HG02610 (cell line): ENCODE results near the gene HTR1B.

Experiments used
- ATAC-seq: cut with Tn5 transposase; IDR thresholded peaks from one replicate; pipeline ENCODE4 v1.9.1; 2021; ENCODE audit warnings: mild to moderate bottlenecking, moderate library complexity; ENCODE audit not compliant: unreplicated experiment

Gene HTR1B

DNA sequence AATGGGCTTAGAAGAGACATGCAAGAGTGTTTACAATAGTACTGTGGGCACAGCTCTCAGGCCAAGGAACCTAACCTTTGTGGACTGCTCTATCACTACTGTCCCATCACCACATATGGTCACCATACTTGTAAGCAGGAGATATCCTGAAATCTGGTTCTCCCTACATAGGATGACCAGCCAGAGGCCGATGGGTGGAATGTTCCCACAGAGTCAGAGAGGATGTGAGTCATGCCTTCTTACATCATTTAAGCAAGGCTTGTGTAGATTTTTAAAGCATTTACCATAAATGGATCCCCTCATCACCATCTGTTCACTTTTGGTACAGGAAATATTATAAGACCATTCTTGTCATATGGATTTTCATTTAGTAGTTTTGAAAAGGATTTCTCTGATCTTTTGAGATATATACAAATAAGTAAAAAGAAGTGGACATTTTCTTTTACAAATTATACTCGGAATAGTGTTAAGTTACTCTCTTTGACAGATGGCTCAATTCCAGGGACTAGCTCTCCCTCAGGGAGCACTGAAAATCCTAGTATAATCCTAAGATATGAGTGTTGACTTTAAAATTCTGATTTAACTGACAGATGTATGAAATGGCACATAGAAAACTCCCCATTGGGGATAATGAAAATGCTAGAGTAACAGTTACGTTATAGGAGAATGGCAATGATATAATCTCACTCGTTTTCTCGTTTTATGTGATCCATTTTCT, 6.6 kb downstream of the HTR1B start:
- ATAC-seq = no peak

DNA sequence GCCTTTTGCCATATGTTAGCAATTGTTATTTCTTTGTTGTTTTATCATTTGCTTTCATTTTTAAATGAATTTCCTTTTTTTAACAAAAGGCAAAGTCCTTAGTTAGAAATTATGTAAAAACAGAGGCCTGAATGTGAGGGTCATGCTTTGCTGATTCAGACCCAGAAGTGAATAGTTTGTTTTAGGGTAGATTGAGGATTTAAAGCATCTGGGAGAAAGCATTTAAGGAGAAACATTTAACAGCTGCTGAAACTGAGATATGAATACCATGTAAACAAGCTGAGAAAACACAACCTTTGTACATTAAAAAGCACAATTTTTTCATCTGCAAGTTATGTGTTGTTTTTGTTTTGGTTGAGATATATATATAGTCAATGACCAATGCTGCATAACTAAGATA, 8.0 kb downstream of the HTR1B start:
- ATAC-seq = no peak

DNA sequence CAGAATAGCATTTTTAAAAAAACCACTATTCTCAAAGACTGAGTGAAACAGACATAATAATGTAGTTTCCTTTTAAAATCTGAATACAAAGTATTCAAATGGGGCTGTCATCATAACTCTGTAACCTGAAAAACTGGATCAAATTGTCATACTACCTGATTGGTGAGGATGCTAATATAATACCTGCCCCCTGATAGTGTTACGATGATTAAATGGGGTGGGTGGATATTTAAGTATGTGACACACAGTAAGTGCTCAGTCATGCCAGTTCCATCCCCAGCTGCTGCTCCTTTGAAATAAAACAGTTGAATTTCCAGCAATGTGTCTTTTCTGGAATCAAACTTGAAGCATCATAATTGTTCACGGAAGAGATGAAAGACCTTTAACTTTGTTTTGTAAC, 8.9 kb downstream of the HTR1B start:
- no peak for ATAC-seq

DNA sequence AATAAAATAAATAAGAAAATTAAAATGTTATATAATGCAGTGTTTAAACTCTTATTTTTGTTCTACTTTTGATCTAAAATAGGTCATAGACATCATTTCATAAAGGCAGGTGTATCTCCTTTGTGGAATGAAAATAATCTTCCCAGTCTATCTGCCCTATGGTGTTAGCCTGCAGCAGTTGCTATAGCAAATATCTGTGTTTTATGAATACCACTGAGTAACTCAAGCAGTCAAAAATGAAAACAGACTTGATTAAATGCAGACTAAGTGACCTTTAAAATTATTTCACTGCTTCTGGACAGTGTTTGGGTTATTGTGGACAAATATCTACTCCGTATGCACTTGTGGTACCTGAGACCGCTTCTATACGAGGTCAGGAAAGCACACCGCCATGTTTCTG, 11.8 kb downstream of the HTR1B start:
- no peak for ATAC-seq

DNA sequence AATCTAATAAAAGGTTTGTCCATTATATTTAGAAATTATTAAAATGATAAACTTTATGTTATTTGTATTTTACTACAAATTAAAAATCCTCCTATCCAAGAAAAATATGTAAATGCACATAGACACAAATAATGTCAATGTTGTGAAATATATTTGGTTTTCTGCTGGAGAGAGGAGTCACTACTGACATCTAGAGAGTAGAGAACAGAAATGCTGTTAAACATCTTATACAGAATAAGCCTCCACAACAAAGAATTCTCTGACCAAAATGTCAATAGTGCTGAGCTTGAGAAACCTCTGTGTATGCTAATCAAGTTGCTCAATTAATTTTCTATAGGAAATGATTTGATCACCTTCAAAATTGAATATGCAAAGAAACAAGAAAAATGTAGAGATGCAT, 12.4 kb downstream of the HTR1B start:
- ATAC-seq = no peak

DNA sequence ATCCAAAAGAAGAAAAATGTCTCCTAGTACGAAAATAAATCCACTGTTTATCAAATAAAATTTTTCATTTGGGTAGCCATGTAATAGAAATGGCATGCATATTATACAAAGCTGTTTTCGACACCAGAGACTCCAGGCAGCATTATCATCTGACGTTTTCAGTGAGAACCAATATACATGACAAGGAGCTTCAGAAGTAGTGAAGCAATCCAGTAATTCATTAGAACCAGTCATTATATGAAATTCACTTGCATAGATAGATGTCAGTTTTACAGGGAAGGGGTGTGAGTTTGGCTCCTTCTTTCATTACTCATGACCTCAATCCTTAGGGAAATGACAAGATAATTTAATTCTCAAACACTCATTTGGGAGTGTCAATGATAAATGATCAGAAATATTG, 14.7 kb downstream of the HTR1B start:
- ATAC-seq = no peak

DNA sequence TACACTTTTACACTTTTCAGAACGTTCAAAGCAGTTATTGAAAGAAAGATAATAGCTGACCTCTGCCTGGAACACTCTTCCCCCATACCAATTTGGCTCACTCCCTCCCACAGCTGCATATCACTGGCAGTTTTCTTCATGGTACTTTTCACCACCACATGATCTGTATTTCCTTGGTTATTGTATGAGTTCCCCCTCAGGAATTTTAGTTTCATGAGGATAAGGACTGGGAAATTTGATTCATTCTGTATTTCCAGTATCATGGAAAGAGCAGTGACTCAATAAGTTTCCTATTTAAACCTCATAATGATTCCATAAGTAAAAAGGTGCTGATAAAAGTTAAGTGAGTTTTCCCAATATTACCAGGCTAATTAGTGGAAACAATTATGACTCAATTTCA, 16.0 kb downstream of the HTR1B start:
- no peak for ATAC-seq

DNA sequence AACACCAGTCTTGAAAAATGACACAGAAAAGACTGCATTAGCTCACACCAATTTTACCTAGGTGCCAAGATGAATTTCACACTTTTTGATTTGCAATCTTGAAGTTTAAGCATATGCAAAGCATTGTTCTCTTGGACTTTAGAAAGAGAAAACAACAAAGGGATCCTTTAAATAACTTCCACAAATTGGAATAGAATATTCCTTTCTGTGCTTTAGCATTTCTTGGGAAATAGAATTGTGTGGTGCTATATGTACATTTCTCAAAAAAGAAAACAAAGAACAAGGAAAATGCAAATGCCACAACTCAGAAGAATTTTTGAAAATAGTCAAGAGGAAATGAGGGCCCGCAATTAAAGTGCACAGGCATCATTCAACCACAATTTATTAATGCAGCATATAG, 17.0 kb downstream of the HTR1B start:
- no peak for ATAC-seq

DNA sequence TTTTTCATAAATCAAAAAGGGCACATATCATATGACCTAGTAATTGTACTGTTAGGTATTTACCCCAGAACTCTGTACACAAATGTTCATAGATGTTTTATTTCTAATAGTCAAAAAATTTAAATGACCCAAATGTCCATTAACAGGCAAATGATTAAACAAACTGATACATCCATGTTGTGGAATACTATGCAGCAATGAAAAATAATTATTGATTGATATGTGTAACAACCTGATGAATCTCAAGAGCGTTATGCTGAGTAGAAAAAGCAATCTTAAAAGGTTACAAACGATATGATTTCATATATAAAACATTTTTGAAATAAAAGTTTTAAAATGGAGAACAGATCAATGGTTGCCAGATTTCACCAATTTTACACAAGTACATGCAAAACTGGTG, 18.1 kb downstream of the HTR1B start:
- ATAC-seq = no peak

DNA sequence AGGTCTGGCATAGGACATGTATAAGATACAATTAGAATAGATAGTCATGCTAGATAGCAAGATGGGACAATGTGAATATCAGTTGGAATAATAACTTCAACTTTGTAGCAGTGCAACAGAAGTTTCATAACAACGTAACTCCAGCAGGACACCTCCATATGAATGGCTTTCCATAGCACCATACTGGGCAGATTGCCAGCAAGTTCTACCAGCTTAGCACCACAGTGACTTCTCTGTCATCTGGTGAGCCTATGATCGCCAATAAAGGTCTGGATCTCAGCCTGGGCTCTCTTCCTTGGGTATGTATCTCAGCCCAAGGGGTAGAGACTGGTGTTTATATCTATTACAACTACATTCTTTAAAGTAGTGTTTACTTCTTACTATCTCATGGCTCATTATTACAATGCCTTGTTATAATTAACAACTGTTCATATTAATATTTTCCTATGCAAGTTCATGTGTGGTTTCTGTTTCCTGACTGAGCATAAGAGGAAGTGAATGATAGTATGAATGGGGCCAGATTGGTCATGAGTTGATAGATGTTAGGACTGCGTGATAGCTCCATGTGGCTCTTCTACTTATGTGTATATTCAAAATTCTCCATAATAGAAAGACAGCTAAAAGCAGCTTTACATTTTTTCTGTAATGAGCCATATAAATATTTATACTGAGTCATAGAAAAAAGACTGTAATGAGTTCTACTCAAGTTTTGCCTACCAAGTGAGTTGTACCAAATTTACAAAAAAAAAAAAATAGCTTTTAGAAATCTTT, 22.9 kb downstream of the HTR1B start:
- no peak for ATAC-seq

DNA sequence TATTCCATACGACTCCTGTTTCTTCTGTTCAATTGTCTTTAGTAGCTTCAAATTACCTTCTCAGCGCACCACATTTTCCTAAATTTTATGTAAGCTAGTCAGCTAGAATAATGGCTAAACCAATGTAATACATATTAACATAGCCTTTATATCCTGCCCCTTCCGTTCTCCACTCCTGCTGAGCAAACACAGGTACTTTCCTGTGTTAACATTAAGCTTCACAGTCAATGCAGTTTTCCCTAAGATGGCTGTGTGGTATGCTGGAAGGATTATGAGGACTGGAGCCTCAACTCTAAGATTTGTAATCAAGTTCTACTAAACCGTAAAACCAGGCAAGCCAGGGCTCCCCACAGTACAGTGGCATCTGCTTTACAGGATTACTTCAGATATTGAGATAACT, 29.4 kb downstream of the HTR1B start:
- ATAC-seq = no peak

DNA sequence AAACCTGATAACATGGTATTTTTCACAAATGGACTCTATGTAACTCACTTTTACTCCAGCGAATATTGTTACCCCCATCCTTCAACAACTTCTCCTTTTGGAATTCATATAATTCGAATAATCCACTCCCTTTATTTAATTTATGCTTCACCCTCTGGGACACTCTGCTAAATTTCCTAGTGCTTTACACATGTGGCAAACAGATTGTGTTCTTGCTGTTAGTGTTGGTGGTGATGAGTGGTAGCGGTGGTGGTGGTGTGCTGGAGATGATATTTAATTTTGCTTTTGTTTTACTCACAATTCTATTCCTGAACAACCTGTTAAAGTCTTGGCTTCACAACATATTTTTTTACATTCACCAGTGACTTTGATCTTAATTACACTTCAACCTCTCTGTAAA, 32.8 kb downstream of the HTR1B start:
- ATAC-seq = no peak

DNA sequence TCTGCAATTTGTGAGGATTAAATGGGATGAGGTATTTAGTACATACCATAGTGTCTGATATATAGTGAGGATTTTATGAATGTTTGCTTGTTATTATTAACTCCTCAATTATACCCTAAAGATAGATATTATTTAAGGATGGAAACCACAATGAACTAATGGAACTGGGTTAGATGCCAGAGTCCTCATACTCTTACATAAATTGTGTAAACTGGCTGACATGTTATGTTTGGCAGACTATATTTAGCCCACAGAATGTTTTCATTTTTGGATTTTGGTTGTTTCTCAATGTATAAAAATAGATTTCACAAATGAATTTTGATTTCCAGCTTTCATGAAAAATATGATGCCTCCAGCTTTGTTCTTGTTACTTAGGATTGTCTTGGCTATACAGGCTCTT, 37.6 kb downstream of the HTR1B start:
- ATAC-seq = no peak

DNA sequence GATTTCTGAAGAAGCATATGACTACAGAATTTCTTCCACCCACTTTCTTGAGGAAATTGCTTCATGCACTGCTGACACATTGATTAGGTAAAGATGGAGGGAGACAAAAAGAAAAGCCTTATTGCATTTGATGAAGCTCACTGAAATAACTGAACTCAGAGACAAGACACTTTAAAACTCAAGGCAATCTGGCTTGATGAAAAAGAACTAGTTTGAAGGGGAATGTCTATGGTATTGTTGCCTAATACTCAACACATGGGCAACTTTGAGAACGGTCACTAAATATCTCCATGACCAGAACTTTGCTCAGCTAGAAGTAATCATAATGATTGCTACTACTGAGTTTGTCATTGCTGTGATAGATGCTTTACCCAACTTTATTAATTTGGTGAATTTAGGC, 38.1 kb downstream of the HTR1B start:
- ATAC-seq = no peak

DNA sequence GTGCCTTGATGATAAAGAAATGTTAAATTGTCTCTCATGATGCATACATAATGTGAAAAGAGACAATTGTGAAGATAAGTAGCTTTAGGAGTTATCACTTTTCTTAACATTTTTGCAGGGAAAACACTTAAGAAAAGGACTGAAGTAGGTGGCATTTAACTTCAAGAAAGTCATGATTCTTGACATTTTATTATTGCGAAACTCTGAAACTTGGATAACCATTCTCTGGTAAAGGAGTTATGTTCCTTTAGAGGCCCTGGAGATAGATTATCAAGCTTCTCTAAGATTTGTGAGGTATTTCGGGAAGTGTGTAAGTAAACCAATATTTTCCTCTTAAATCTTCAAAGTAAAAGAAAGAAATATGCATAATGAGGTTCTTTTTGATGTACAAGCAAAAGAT, 38.5 kb downstream of the HTR1B start:
- no peak for ATAC-seq

DNA sequence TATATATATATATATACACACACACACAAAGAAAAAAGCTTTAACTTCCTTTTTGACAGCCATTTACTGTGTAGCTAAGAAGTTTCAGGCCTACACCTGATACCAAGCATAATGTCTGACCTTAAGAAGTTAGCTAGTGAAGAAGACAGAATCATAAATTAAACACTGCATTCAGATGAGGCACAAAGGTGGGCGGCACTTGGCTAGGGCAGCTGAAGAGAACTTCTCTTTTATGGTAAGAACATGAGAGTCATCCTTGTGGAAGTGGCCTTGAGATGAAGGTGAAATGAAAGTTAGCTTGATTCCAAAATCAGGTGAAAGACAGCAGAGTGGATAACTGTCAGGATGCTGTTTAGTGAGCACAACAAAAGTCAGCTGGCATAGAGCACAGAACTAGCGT, 46.5 kb downstream of the HTR1B start:
- ATAC-seq = no peak

DNA sequence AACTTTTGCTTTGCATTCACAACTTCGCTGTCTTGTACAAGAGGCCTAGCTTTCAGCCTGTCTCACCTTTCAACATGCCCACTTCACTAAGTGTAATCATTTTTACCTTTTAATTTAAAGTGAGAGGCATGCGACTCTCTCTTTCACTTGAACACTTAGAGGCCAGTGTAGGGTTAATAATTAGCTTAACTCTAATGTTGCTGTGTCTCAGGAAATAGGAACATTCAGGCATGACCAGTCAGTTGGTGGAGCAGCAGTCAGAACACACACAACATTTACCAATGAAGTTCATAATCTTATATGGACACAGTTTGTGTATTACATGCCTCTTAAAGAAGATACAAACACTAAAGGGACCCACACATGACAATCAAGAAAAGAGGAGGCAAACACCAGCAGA, 47.6 kb downstream of the HTR1B start:
- no peak for ATAC-seq
